ENCODE measurements around the gene ENPP6.

Gene ENPP6

GRCh38 chr4:184120549-184121127 lies 97.0 kb downstream of the ENPP6 start:
- H3K36me3 Mint-ChIP-seq (ENCODE audit: low read depth) = no peaks in the 10 kb centered on the region
- H3K27me3 Mint-ChIP-seq = peaks cover 10% of the 10 kb centered on the region
- H3K9me3 Mint-ChIP-seq = no peaks in the 10 kb centered on the region
- no peaks in the 10 kb centered on the region for H3K4me1 Mint-ChIP-seq (ENCODE audit: low read depth)
- no peak overlapping the region for H3K4me3 Mint-ChIP-seq
- no peak overlapping the region for H3K27ac Mint-ChIP-seq

DNA sequence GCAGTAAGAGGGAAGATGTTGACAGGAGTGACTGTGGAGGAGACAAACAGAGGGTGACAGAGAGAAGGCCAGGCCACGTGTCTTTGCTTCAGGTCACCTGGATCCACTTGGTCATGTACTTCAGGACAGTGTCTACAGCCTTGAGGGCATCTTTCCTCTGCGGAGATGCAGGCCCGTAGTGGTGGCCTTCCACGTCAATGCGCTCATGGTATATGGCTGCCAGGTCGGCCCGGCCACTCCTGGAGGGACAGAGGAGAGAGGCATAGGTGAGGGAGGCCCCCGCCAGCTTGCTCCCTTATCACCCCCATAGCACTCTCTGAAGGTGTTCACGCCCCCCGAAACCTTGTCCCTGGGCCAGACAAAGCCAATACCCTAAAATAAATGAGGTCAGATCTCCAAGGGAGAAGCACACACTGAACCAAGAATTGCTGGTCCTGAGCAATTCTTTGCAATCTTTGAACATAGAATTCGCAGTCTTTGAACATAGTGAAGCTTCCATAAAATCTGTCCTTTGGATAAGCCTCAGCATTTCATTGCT lies 99.9 kb downstream of the ENPP6 start:
- no peaks in the 10 kb centered on the region for H3K4me1 Mint-ChIP-seq (ENCODE audit: low read depth)
- H3K9me3 Mint-ChIP-seq = no peaks in the 10 kb centered on the region
- peaks cover 4% of the 10 kb centered on the region for H3K27me3 Mint-ChIP-seq
- no peak overlapping the region for H3K4me3 Mint-ChIP-seq
- H3K36me3 Mint-ChIP-seq (ENCODE audit: low read depth) = no peaks in the 10 kb centered on the region
- no peak overlapping the region for H3K27ac Mint-ChIP-seq

DNA sequence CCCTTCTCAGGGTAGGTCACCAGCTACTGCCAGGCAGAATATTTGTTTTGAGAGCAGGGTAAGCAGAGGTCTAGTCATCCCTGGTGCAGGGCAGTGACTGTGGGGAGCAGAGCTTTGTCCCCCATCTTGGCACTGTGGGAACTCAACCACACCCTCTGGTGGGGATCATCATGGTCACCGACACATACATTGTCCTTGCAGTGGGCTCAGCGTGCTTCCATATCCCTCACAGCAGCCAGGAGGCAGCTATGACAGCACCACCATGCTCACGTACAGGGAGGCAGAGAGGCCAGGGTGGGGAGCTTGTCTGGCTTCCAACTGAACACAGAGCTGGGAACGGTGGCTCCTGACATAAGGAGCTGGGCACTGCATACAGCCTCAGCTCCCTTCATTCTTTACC lies 102.3 kb downstream of the ENPP6 start:
- Mint-ChIP-seq H3K27ac (no peak overlapping the region), H3K4me3 (no peak overlapping the region), H3K4me1 (ENCODE audit: low read depth) (no peaks in the 10 kb centered on the region), H3K36me3 (ENCODE audit: low read depth) (no peaks in the 10 kb centered on the region), H3K27me3 (peaks cover 11% of the 10 kb centered on the region), H3K9me3 (no peaks in the 10 kb centered on the region)

DNA sequence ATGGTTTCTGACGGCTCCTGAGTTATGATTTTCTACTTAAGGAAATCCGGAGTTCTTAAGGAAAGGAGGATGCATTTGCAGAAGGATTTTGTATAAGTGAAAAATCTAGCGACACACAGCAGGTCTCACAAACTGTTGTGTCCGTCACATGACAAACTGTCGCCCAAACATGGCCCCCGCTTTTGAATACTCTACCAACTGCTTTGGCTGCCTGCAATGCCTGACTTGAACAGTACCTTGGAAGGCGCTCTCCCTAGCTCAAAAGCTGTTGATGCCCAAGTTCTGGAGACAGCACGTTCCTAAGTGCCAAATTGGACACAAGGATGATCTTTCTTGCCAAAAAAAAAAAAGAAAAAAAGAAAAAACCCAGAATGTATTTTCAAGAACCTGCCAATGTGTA lies 103.2 kb downstream of the ENPP6 start:
- Mint-ChIP-seq H3K4me3 (no peak overlapping the region), H3K27ac (no peak overlapping the region), H3K27me3 (peaks cover 11% of the 10 kb centered on the region), H3K36me3 (ENCODE audit: low read depth) (no peaks in the 10 kb centered on the region), H3K9me3 (no peaks in the 10 kb centered on the region), H3K4me1 (ENCODE audit: low read depth) (no peaks in the 10 kb centered on the region)

DNA sequence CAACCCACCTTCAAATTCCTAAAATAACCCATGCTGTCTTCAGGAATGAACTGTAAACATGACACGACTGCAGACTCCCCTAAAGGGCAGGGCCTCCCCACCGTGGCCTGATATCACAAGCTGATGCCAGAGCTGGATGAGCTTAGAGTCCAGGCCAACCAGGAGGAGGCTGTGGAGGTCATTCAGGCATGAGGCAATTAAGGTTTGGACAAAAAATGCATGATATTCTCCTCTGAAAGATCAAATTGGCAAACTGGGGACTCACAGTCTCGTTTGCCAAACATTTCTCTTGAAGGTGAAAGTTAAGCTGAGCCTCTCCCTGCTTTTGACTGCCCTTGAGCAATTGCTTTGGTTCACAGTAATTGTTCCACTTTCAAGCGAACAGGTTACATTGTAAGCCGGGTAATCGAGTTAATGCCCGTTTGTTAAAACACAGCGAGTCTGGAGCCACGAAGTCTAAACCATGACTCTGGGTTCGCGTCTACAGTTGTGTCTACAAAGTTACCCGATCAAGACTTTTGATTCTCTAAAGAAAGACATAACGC lies 105.6 kb downstream of the ENPP6 start:
- Mint-ChIP-seq H3K27me3 (peaks cover 16% of the 10 kb centered on the region), H3K36me3 (ENCODE audit: low read depth) (no peaks in the 10 kb centered on the region), H3K4me3 (no peak overlapping the region), H3K9me3 (no peaks in the 10 kb centered on the region), H3K4me1 (ENCODE audit: low read depth) (no peaks in the 10 kb centered on the region), H3K27ac (no peak overlapping the region)

- H3K27me3 Mint-ChIP-seq = peaks cover 16% of the 10 kb centered on the region
- no peaks in the 10 kb centered on the region for H3K9me3 Mint-ChIP-seq
- no peak overlapping the region for H3K27ac Mint-ChIP-seq
- H3K4me3 Mint-ChIP-seq = no peak overlapping the region
- no peaks in the 10 kb centered on the region for H3K4me1 Mint-ChIP-seq (ENCODE audit: low read depth)
- H3K36me3 Mint-ChIP-seq (ENCODE audit: low read depth) = no peaks in the 10 kb centered on the region
Measured at GRCh38 chr4:184111233-184111832, 106.3 kb downstream of the ENPP6 start.

DNA sequence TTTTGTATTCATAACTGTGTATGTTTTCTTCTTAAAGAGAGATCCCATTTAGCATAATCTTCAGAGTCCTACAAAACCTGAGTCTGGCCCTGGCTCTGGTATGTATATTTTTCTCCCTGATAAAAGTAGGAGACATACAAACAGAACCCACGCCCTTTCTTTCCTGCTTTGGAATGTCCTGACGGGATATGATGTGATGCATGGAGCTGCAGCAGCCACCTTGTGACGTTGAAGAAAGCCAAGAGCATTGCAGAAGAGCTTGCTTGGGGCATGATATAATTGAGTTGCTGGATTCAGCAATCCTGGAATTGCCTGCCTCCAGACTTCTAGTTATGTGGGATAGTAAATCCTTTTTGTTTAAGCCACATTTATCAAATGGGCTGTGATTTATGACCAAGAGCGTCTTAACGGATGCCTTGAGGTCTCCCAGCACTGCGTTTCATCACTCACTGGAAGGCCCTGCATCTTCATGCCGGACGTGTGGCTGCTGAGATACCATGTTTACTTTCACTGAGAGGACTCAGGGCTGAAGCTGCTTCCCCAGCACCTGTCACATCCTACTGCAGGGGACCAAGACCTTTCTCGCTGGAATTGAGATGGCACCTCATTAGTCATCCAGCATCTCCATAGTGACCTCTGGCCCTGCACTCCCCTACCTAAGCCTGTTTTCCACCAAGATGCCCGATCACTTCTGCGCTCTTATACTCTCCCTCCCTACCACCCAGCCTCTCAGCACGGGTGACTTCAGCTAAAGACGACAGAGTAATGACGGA lies 107.0 kb downstream of the ENPP6 start:
- H3K4me1 Mint-ChIP-seq (ENCODE audit: low read depth) = no peaks in the 10 kb centered on the region

DNA sequence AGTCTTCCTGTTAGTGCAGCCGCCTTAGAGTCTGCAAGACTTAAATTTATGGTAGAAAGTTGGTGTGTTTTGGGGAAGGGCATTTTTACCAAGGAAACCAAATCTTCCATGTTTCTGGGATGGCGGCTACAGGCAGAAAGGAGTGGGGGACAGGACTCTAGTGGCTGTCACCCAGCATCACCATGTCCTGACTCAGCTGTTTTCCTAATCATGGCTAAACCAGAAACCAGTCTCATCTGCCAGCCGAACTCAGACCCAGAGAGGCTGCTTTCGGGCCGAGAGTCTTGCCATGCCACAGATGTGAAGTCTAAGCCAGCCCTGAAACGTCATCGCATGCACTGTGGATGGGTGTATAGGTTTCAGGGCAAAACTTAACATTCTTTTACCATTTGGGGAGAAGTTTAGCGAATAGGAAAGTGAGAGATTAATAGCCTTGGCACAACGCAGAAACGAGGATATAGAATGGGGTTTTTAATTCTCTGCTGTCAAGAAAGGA lies 109.6 kb downstream of the ENPP6 start:
- no peaks in the 10 kb centered on the region for H3K9me3 Mint-ChIP-seq

More for the DNA sequence above, 107.0 kb downstream of the ENPP6 start:
- no peak overlapping the region for H3K4me3 Mint-ChIP-seq
- H3K27me3 Mint-ChIP-seq = peaks cover 16% of the 10 kb centered on the region
- H3K36me3 Mint-ChIP-seq (ENCODE audit: low read depth) = no peaks in the 10 kb centered on the region
- no peak overlapping the region for H3K27ac Mint-ChIP-seq
- H3K9me3 Mint-ChIP-seq = no peaks in the 10 kb centered on the region

GRCh38 chr4:184104419-184105101 lies 113.1 kb downstream of the ENPP6 start:
- Mint-ChIP-seq H3K27ac (no peak overlapping the region), H3K4me3 (no peak overlapping the region), H3K27me3 (peaks cover 5% of the 10 kb centered on the region), H3K4me1 (ENCODE audit: low read depth) (no peaks in the 10 kb centered on the region), H3K9me3 (no peaks in the 10 kb centered on the region), H3K36me3 (ENCODE audit: low read depth) (no peaks in the 10 kb centered on the region)

More for the DNA sequence above, 109.6 kb downstream of the ENPP6 start:
- Mint-ChIP-seq H3K4me1 (ENCODE audit: low read depth) (no peaks in the 10 kb centered on the region), H3K36me3 (ENCODE audit: low read depth) (no peaks in the 10 kb centered on the region), H3K27ac (no peak overlapping the region), H3K27me3 (peaks cover 12% of the 10 kb centered on the region), H3K4me3 (no peak overlapping the region)

- Mint-ChIP-seq H3K9me3 (no peaks in the 10 kb centered on the region), H3K27ac (no peak overlapping the region), H3K4me1 (ENCODE audit: low read depth) (no peaks in the 10 kb centered on the region), H3K36me3 (ENCODE audit: low read depth) (no peaks in the 10 kb centered on the region), H3K4me3 (no peak overlapping the region), H3K27me3 (peaks cover 5% of the 10 kb centered on the region)
Measured at GRCh38 chr4:184103527-184104264, 114.0 kb downstream of the ENPP6 start.

- Mint-ChIP-seq H3K9me3 (no peaks in the 10 kb centered on the region), H3K4me1 (ENCODE audit: low read depth) (no peaks in the 10 kb centered on the region), H3K36me3 (ENCODE audit: low read depth) (no peaks in the 10 kb centered on the region)
Measured at GRCh38 chr4:184102927-184103326, 114.7 kb downstream of the ENPP6 start.

GRCh38 chr4:184102488-184102887 lies 115.2 kb downstream of the ENPP6 start:
- H3K27ac Mint-ChIP-seq = no peak overlapping the region
- no peaks in the 10 kb centered on the region for H3K4me1 Mint-ChIP-seq (ENCODE audit: low read depth)
- no peaks in the 10 kb centered on the region for H3K36me3 Mint-ChIP-seq (ENCODE audit: low read depth)
- peaks cover 6% of the 10 kb centered on the region for H3K27me3 Mint-ChIP-seq
- no peak overlapping the region for H3K4me3 Mint-ChIP-seq
- H3K9me3 Mint-ChIP-seq = no peaks in the 10 kb centered on the region

More at GRCh38 chr4:184102927-184103326, 114.7 kb downstream of the ENPP6 start:
- Mint-ChIP-seq H3K27me3 (peaks cover 5% of the 10 kb centered on the region), H3K27ac (no peak overlapping the region), H3K4me3 (no peak overlapping the region)

DNA sequence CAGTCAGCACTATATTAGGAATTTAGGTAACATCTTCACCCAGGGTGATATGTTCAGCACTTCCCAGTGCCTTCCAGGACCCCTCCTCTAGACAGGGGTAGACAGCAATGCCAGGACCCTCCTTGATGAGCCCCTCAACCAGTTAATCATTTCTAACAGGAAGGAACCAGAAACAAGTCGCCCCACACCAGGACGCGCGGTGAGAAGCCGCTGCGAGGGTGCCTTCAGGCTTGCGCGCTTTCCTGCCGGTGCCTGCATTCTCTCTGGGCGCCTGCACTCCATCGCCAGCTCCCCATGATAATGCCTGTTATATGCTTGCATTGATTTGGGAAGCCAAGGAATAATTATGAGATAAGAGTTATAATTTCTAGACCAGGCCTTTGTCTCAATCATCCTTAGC lies 116.0 kb downstream of the ENPP6 start:
- no peaks in the 10 kb centered on the region for H3K4me1 Mint-ChIP-seq (ENCODE audit: low read depth)

GRCh38 chr4:184100297-184100885 lies 117.3 kb downstream of the ENPP6 start:
- no peaks in the 10 kb centered on the region for H3K36me3 Mint-ChIP-seq (ENCODE audit: low read depth)
- no peak overlapping the region for H3K4me3 Mint-ChIP-seq
- H3K27ac Mint-ChIP-seq = no peak overlapping the region
- H3K27me3 Mint-ChIP-seq = peaks cover 22% of the 10 kb centered on the region
- no peaks in the 10 kb centered on the region for H3K9me3 Mint-ChIP-seq
- no peaks in the 10 kb centered on the region for H3K4me1 Mint-ChIP-seq (ENCODE audit: low read depth)

More for the DNA sequence above, 116.0 kb downstream of the ENPP6 start:
- Mint-ChIP-seq H3K9me3 (no peaks in the 10 kb centered on the region), H3K36me3 (ENCODE audit: low read depth) (no peaks in the 10 kb centered on the region), H3K27me3 (peaks cover 14% of the 10 kb centered on the region), H3K27ac (no peak overlapping the region), H3K4me3 (no peak overlapping the region)
